ENCODE results near the gene RCSD1.

DNA sequence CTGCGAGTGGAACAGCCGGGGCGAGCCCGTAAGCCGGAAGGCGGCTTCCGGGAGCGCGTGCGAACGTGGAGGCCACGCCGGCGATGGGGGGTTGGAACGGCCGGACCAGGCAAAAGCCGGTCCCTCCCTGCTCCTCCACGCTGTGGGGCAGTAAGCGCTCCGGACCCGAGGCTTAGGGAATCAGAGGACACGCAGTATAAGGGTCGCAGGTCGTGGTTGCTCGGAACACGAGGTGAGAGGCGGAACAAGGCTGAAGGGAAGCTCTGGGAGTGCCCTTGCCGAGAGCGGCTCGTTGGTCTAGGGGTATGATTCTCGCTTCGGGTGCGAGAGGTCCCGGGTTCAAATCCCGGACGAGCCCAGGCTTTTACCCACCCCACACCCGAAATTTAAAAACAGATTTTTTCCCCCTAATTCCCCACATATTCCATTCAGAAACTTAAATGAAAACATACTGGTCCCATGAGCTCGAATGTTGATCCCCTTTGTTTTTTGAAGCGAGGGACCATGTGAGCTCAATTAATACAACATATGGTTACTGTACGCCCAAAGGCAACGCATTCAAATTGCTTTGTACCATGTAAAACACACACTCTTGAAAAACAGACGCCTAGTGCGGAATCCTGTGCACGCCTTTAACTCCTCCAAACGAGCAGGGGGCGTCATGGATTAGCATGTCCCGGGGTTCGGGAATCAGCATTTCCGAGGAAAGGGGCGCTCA, 84.6 kb downstream of the RCSD1 start:
- TF ChIP-seq CEBPB (IDR thresholded peaks at IDR 0.05) (no peak), RAD21 (IDR thresholded peaks at IDR 0.05; ENCODE audit: low read depth) (no peak), TCF12 (IDR thresholded peaks at IDR 0.05; ENCODE audit: low read depth) (no peak; the same call in 1 of the 2 replicates), TAF1 (IDR thresholded peaks at IDR 0.05; ENCODE audit: low read depth) (peak; percentile 65)
